Spleen (tissue), 11 donors: ENCODE data around the gene VTI1A. TPM values are rescaled to one million over a fixed set of nuclear protein-coding genes. Genes with fewer than 3 reads are reported as not detected.

ENCODE experiments used
- DNase-seq: peaks from one replicate; pipeline ENCODE4 v3.0.0-alpha.2; 2020
- H3K27ac ChIP-seq, 8 donors: fragments of 200-600 bp; sonication (generic) in 7 of 8; 1 replicate in 4 of 8; 2 replicates in 4 of 8; pipeline versions ENCODE4 v1.5.0 to v1.8.0; 2016 to 2021; ENCODE audit warnings: inconsistent platforms in 4 of 8, mild to moderate bottlenecking in 4 of 8, moderate library complexity in 1 of 8
- H3K27me3 ChIP-seq, 7 donors: fragments of 200-600 bp; sonication (generic) in 6 of 7; replicated peaks in 1 of 7; 1 replicate in 4 of 7; 2 replicates in 3 of 7; pipeline versions ENCODE4 v1.5.0 to v1.8.0; 2016 to 2021; ENCODE audit warnings: inconsistent platforms in 3 of 7, mild to moderate bottlenecking in 1 of 7
- H3K36me3 ChIP-seq, 6 donors: fragments of 200-600 bp; sonication (generic) in 5 of 6; 1 replicate in 4 of 6; 2 replicates in 2 of 6; pipeline versions ENCODE4 v1.5.0 to v1.8.0; 2016 to 2021; ENCODE audit warnings: inconsistent platforms in 2 of 6
- H3K4me1 ChIP-seq, 6 donors: fragments of 200-600 bp; sonication (generic) in 5 of 6; 1 replicate in 3 of 6; 2 replicates in 3 of 6; pipeline versions ENCODE4 v1.5.0 to v1.8.0; 2016 to 2021; ENCODE audit warnings: inconsistent platforms in 3 of 6
- H3K4me3 ChIP-seq, 8 donors: fragments of 200-600 bp; sonication (generic) in 7 of 8; 1 replicate in 4 of 8; 2 replicates in 4 of 8; pipeline versions ENCODE4 v1.5.0 to v1.8.0; 2016 to 2021; ENCODE audit warnings: inconsistent platforms in 4 of 8, mild to moderate bottlenecking in 4 of 8, moderate library complexity in 2 of 8
- H3K9me3 ChIP-seq, 8 donors: fragments of 200-600 bp; sonication (generic) in 7 of 8; 1 replicate in 4 of 8; 2 replicates in 4 of 8; pipeline versions ENCODE4 v1.5.0 to v1.8.0; 2016 to 2021; ENCODE audit warnings: inconsistent platforms in 4 of 8
- CTCF ChIP-seq, 11 experiments: fragments of 200-600 bp in 7 of 11; fragments of 450-650 bp in 4 of 11; sonication (generic) in 4 of 11; IDR thresholded peaks in 8 of 11; conservative IDR thresholded peaks in 3 of 11; 1 replicate in 7 of 11; 2 replicates in 4 of 11; pipeline versions ENCODE4 v1.4.0 to v1.8.0; 2016 to 2021; ENCODE audit warnings: antibody characterized with exemption in 11 of 11, inconsistent platforms in 4 of 11, mild to moderate bottlenecking in 1 of 11
- POLR2A ChIP-seq, 3 donors: fragments of 450-650 bp; IDR thresholded peaks; one replicate each; pipeline ENCODE4 v1.5.1; 2017; ENCODE audit warnings: antibody characterized with exemption in 3 of 3, mild to moderate bottlenecking in 1 of 3
- POLR2AphosphoS5 ChIP-seq, 3 donors: sonication (generic); formaldehyde crosslinking; IDR thresholded peaks; one replicate each; pipeline ENCODE4 v1.5.1; 2017; ENCODE audit warnings: antibody characterized with exemption in 3 of 3
- WGBS, 5 donors: extraction: QIAGEN DNeasy Blood & Tissue Kit in 3 of 5; methylation state at CpG; one replicate each; pipeline versions ENCODE4 v1.1.5 to v1.1.7; 2013 to 2018; 5-methylcytosine and 5-hydroxymethylcytosine counted together
- intact Hi-C: fragments of 100-400 bp; cut with DNase I; formaldehyde crosslinking; loops from one replicate; pipeline ENCODE4 v1.15.0; 2023; ENCODE audit warnings: low total_unique reads
- polyA plus RNA-seq, 3 donors: library from polyadenylated mRNA; stranded (reverse); fragments of 200-250 nt; gene quantifications; one replicate each; pipeline ENCODE4 v1.2.1, GENCODE V29; 2013
- total RNA-seq, 7 donors: library from RNA; depleted of rRNA in 3 of 7; stranded (reverse); fragments of >200 nt in 3 of 7; fragmentation: NEBNext Ultra II Directional in 4 of 7; extraction: Animal tissue kit (Norgen Biotek cat#: 25700) in 4 of 7; gene quantifications; one replicate each; pipeline versions ENCODE4 v1.1.0 to v1.2.1, GENCODE V29; 2016 to 2021
- donor health status: healthy with polysubstance abuse.
- donor health status: DM: no; HTN: no; CAD: no; lungs with moderate emphysema.
- donor health status: DM: no; HTN: no; CAD: no.
- donor health status: Bipolar disorder and iron deficiency.
- donor health status: healthy.
- donor health status: DM: no; HTN: no; CAD: no.
- donor health status: DM: yes; HTN: yes; CAD: no.

Gene VTI1A
- total and polyA plus RNA-seq, 10 donors: 7.8 to 129 (median 56.2) TPM

GRCh38 chr10:112799726-112800510 is 352.9 kb downstream of the VTI1A start:
- Histone ChIP-seq H3K4me1 (no peaks in the 10 kb centered on the region), H3K36me3 (peaks cover 0 to 12% (median 0%) of the 10 kb centered on the region in 6 donors), H3K27me3 (no peaks in the 10 kb centered on the region), H3K27ac (no peak overlapping the region), H3K9me3 (no peaks in the 10 kb centered on the region), H3K4me3 (no peak overlapping the region)
- no peak for DNase-seq
- TF ChIP-seq POLR2AphosphoS5 (IDR thresholded peaks at IDR 0.05) (no peak), CTCF (IDR thresholded peaks at IDR 0.05 in 8 of 11, conservative IDR thresholded peaks at IDR 0.05 in 3 of 11) (no peak), POLR2A (IDR thresholded peaks at IDR 0.05) (no peak)
- WGBS, 5 donors: 78 to 83% (median 81%) methylated on average over 8 of the region's 8 CpGs
- intact Hi-C loops: no loop called here

- Histone ChIP-seq H3K27me3 (no peaks in the 10 kb centered on the region), H3K36me3 (peaks cover 0 to 12% (median 0%) of the 10 kb centered on the region in 6 donors), H3K4me3 (no peak overlapping the region), H3K4me1 (no peaks in the 10 kb centered on the region), H3K27ac (no peak overlapping the region), H3K9me3 (no peaks in the 10 kb centered on the region)
- TF ChIP-seq CTCF (IDR thresholded peaks at IDR 0.05 in 8 of 11, conservative IDR thresholded peaks at IDR 0.05 in 3 of 11): no peak
- TF ChIP-seq POLR2AphosphoS5 (IDR thresholded peaks at IDR 0.05): no peak
- TF ChIP-seq POLR2A (IDR thresholded peaks at IDR 0.05): no peak
- intact Hi-C loops: no loop called here
- DNase-seq: no peak
- 79 to 94% (median 89%) methylated on average over 3 of the region's 3 CpGs for WGBS, 5 donors
Measured at GRCh38 chr10:112801004-112801403, 354.0 kb downstream of the VTI1A start.

- intact Hi-C loops: no loop called here
- WGBS, 5 donors: 94 to 99% (median 97%) methylated on average over 4 of the region's 4 CpGs
Measured at GRCh38 chr10:112801748-112802147, 354.7 kb downstream of the VTI1A start.

More at GRCh38 chr10:112801748-112802147, 354.7 kb downstream of the VTI1A start:
- TF ChIP-seq CTCF (IDR thresholded peaks at IDR 0.05 in 8 of 11, conservative IDR thresholded peaks at IDR 0.05 in 3 of 11) (no peak), POLR2A (IDR thresholded peaks at IDR 0.05) (no peak), POLR2AphosphoS5 (IDR thresholded peaks at IDR 0.05) (no peak)
- H3K27ac ChIP-seq: no peak overlapping the region
- H3K36me3 ChIP-seq: peaks cover 0 to 13% (median 0%) of the 10 kb centered on the region in 6 donors
- no peak for DNase-seq
- H3K4me3 ChIP-seq: no peak overlapping the region
- H3K4me1 ChIP-seq: no peaks in the 10 kb centered on the region
- H3K9me3 ChIP-seq: no peaks in the 10 kb centered on the region
- H3K27me3 ChIP-seq: no peaks in the 10 kb centered on the region
